Astrocyte (in vitro differentiated cells and primary cell): ENCODE data around the gene RMND1.

Experiments used
- CTCF ChIP-seq: IDR thresholded peaks from 2 replicates; pipeline ENCODE4 v1.5.1; 2011; ENCODE audit warnings: low read depth, mild to moderate bottlenecking, inconsistent platforms, low read length, moderate library complexity; ENCODE audit not compliant: insufficient read depth
- EZH2 ChIP-seq: IDR thresholded peaks from 2 replicates; pipeline ENCODE4 v1.6.1; 2012; ENCODE audit warnings: mild to moderate bottlenecking, low read length, inconsistent platforms; ENCODE audit not compliant: insufficient read depth

- TF ChIP-seq CTCF (no peak), EZH2 (no peak)
Measured at GRCh38 chr6:151414641-151415260, 37.2 kb downstream of the RMND1 start.
